ENCODE results near the gene KLK4. TPM values are rescaled to one million over a fixed set of nuclear protein-coding genes. Genes with fewer than 3 reads are reported as not detected.

The KLK4 gene
- total and polyA plus RNA-seq, 9 of the 15 experiments (the other 6 are each of a cell fraction or from before 2014, with no cell fraction given), result not detected

DNA sequence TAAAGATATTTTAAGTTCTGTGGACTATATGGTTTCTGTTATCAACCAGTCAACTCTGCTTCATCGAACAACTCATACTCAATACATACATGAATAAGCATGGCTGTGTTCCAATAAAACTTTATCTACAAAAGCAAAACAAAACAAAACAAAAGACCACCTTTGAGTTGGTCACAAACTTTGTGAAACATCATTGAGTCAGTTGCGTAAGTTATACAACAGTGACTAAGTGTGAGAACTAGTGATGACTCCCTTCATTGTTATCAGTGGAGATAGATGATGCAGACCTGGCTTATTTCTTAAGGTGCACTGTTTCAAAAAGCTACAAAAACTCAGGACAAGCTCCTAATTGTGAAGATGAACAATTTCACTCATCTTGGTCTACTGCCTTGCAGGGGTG lies 14.5 kb upstream of the KLK4 start (continued):
- TF ChIP-seq ZBTB40 (IDR thresholded peaks at IDR 0.05), result peak; percentile 86
- no peak for TF ChIP-seq ZBTB40 (CRISPR knock-in tag; IDR thresholded peaks at IDR 0.05)
- TF ChIP-seq TOE1 (IDR thresholded peaks at IDR 0.05; ENCODE audit: borderline replicate concordance), result no peak
- TF ChIP-seq TOE1 (CRISPR knock-in tag; IDR thresholded peaks at IDR 0.05; ENCODE audit: borderline replicate concordance, low read depth), result no peak
- TF ChIP-seq CEBPB (tag; IDR thresholded peaks at IDR 0.05), result peak; percentile 61
- no peak for TF ChIP-seq BACH1 (tag; IDR thresholded peaks at IDR 0.05)
- no peak for TF ChIP-seq KLF6 (CRISPR knock-in tag; IDR thresholded peaks at IDR 0.05; ENCODE audit: borderline replicate concordance)
- TF ChIP-seq CBFA2T3 (IDR thresholded peaks at IDR 0.05), result no peak
- TF ChIP-seq, protein P1, sequence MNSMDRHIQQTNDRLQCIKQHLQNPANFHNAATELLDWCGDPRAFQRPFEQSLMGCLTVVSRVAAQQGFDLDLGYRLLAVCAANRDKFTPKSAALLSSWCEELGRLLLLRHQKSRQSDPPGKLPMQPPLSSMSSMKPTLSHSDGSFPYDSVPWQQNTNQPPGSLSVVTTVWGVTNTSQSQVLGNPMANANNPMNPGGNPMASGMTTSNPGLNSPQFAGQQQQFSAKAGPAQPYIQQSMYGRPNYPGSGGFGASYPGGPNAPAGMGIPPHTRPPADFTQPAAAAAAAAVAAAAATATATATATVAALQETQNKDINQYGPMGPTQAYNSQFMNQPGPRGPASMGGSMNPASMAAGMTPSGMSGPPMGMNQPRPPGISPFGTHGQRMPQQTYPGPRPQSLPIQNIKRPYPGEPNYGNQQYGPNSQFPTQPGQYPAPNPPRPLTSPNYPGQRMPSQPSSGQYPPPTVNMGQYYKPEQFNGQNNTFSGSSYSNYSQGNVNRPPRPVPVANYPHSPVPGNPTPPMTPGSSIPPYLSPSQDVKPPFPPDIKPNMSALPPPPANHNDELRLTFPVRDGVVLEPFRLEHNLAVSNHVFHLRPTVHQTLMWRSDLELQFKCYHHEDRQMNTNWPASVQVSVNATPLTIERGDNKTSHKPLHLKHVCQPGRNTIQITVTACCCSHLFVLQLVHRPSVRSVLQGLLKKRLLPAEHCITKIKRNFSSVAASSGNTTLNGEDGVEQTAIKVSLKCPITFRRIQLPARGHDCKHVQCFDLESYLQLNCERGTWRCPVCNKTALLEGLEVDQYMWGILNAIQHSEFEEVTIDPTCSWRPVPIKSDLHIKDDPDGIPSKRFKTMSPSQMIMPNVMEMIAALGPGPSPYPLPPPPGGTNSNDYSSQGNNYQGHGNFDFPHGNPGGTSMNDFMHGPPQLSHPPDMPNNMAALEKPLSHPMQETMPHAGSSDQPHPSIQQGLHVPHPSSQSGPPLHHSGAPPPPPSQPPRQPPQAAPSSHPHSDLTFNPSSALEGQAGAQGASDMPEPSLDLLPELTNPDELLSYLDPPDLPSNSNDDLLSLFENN (IDR thresholded peaks at IDR 0.05; ENCODE audit: low read depth in 2 of 2, low read length in 2 of 2), result no peak
- no peak for TF ChIP-seq ZNF592 (IDR thresholded peaks at IDR 0.05)
- TF ChIP-seq NFXL1 (CRISPR knock-in tag; IDR thresholded peaks at IDR 0.05), result no peak
- TF ChIP-seq U2AF2 (optimal IDR thresholded peaks at IDR 0.05; ENCODE audit: low read depth, low read length), result no peak
- no peak for TF ChIP-seq HLTF (IDR thresholded peaks at IDR 0.05)

Data from K562 (cell line).